GM18951 (cell line): Measurements from ENCODE around the gene SCN10A.

Source experiments
- POLR2A ChIP-seq: IDR thresholded peaks from 4 replicates; pipeline ENCODE4 v1.6.1; 2011; ENCODE audit warnings: mild to moderate bottlenecking; ENCODE audit not compliant: insufficient read length, insufficient read depth; ENCODE audit errors: extremely low read depth
- in situ Hi-C: fragments of 300-500 bp; cut with MboI; formaldehyde crosslinking; loops from one replicate; pipeline ENCODE4 v1.12.0; 2022; ENCODE audit warnings: low sequenced_read_pairs, mixed read lengths, inconsistent platforms; ENCODE audit not compliant: unreplicated experiment

Gene SCN10A

DNA sequence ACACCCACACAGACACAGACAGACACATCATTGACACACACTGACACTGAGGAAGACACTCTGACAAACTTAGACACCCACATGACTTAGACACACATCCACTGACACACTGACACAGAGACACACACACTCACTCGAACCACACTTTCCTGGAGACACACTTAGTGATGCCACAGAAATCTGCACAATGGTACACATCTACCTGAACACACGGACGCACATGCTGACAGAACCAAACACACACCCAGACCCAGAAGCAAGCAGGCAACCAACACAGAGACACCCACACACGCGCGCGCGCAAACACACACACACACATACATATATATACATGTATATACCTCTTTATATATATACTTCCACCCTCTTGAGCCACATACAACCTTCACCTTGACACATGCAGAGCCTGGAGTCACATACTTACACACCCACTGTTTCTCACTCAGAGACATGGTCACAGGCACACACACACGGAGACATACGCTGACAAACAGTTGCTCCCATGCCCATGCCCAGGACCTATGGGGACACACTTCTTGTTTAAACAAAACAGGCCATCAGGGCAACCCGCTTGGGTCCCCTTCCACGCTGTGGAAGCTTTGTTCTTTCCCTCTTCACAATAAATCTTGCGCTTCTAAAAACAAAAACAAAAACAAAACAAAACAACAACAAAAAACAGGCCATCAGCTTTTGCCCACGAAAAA, 165.6 kb downstream of the SCN10A start:
- in situ Hi-C loops = loop anchor here (10.0 kb wide), 1 partner anchor 126 kb away; no protein-coding TSS in a partner anchor
- no peak for TF ChIP-seq POLR2A

DNA sequence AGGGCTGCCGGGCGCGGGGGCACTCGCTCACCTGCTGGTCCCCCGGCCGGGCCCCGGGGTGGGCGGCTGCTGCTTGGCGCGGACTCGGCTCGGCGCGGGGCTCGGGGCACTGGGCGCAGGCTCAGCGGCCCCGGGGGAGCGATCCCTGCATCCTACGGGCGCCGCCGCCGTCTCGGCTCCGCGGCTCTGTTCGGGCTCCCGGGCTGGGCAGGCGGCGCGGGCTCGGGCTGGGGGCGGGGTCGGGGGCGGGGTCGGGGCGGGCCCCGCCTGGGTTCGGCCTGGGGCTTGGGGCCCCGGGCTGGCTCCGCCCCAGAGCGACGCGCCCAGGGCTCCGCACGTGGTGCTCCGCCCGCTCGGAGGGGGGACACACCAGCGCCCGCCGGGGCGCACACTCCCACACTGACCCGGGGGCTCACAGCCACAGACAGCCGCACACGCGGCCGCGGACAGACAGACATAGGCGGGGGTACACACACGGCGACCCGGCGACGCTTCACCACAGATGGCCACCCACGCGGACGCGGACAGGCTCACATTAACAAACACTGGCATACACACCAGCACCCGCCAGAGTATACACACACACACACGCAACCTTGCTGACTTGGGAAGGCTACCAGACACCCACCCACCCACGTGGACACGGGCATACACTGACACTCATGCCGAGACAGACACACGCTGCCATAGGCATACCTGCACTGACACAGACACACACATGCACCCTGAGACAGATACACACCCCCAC, 166.3 kb downstream of the SCN10A start, which contains the start of gene SCN5A:
Gene SCN5A, minus strand, starts transcription at position 188 of the 748 bp plus-strand sequence. CDS start 16,380 bp downstream, outside the sequence.
- no peak for TF ChIP-seq POLR2A
- in situ Hi-C loops = loop anchor here (10.0 kb wide), 1 partner anchor 125 kb away; no protein-coding TSS in a partner anchor

DNA sequence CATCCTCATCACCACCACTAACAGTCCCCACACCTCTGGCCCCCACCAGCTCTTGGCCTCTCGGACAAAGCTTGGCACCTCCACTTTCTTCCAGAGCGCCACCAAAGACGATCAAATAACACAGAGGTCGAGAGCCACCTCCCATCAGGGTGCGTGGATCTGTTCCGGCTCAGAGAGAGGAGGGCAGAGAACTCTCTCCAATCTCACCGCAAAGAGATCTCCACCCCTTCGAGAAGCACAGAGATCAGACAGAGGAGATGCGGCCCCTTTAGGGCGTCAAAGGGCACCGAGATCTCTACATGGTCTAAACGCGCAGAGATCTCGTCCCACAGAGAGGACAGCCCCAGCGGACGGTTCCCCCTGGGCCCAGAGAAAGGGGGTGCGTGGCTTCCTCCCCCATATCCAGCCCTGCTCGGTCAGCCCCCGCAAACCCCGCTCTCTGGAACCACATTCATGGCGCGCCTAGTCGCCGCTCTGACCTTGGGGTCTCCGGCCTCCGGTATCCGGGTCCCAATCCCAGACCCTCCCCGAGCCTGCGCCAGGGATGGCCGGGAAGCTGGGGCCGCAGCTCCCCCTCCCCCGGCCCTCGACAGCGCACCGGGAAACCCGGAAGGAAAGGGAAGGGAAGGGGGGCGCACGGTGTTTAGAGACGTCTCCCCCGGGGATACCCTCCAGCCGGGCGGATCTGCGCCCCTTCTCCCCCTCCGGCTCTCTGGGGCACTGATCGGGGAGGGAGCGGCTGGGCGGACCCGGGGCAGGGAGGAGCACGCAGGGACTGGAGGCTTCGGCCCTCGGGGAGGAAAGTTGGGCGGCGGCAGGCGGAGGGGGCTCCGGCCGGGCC, 167.1 kb downstream of the SCN10A start:
- in situ Hi-C loops = no loop called here
- no peak for TF ChIP-seq POLR2A

DNA sequence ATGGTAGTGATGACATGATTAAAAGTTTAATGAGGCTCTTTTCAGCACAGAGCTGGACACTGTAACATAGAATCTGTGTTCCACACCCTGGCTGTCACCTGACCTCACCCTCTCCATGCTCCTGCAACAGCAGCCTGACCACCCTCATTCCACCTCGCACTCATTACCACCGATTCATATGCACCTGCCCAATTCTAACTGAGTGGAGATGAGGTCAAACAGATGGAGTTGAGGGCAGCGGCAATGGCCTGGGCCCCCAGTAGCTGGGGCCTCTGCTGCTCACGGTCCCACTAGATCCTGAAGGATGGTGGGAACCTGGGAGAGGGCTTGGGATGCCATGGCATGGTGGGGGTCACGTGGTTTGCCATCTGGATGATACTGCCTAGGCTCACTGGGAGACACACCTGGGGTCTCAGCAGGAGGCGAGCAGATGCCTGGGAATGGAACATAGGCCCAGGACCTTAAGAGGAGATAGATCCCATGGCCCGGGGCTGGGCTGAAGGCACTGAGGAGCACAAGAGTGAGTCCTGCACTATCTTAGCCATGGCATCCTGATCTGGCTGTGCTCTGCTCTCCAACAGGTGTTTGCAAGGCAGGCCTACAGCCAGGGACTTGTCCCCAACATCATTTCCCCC, 167.9 kb downstream of the SCN10A start:
- no peak for TF ChIP-seq POLR2A
- in situ Hi-C loops = no loop called here

DNA sequence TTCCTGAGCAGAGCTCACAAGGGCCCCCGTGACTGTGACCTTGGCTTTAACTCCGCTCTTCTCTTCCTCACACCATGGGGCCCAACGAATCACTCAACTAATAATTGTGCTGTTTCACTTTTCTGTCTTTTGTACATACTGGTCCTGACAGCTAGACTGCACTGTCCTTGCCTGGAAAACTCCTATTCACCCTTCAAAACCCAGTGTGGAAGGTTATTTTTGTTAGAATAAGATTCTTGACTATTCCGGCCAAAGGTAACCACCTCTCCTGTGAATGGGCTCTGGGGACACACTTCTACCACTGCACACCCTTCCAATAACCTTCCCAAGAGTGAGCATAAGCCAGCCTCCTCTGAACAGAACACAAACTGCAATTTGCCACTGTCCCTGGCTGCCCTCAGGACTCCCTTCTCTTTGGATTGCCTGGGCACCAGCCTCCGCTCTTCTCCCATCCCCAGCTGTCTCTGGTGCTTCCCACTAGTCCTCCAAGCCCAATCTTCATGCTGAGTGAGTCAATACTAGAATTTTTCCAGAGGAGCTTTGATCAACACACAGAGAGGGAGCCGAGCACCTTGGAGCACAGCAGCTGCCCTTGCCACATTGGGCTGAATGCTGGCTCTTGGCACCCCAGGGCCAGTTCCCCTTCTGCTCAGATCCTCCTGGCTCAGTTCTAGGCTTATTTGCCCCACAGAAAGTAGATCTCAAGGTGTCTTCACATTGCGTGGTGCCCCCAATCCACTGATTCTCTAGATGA, 168.6 kb downstream of the SCN10A start:
- in situ Hi-C loops = no loop called here
- TF ChIP-seq POLR2A = no peak
